ENCODE measurements around the gene MTX1. TPM values are rescaled to one million over a fixed set of nuclear protein-coding genes. Genes with fewer than 3 reads are reported as not detected.

Gene MTX1
- total and polyA plus RNA-seq, 9 of the 15 experiments (the other 6 are each of a cell fraction or from before 2014, with no cell fraction given), result 29.1 to 98.4 (median 66.9) TPM

DNA sequence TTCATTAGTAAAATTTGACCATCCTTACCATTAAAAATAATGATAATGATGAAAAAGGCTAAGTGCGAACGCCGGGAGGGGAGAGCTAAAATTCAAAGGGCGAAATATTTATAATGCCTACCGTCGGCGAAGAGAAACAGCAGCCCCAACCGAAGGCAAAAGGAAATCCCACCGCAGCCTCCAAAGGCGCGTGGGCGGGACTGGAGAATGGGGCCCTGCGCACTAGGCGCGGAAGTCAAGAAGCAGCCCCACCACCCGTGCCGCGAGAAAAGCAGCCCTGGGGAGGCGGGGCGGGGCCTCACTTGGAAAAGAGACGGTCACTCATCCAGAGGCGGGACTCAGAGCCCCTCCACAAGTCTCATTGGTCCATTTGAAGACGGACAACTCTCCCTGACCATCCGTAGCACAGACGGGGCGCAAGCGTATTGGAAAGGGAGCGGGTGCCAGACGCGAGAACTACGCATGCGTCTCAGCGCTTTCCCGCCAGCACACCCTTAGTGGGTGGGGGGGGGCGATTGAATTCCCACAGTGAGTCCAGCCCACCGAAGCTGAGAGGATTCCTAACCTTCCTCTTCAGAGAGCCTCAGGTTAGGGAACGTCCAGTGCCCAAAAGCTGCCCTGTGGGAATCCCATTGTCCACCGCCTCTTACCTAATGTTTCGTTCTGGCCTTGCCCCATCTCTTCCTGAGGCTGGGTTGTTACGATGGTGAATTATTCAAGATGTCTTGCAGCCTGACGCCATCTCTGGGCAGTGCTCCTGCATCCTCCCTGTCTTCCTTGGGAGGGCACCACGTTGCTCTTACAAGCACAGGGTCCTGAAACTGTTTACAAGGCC, 19.0 kb downstream of the MTX1 start (continued):
- TF ChIP-seq ZNF140 (CRISPR knock-in tag; IDR thresholded peaks at IDR 0.05) (no peak), MTF1 (CRISPR knock-in tag; IDR thresholded peaks at IDR 0.05; ENCODE audit: borderline replicate concordance) (no peak), SNIP1 (IDR thresholded peaks at IDR 0.05; ENCODE audit: low read depth) (no peak), ESRRA (IDR thresholded peaks at IDR 0.05; ENCODE audit: borderline replicate concordance, low read depth) (no peak), ZNF133 (CRISPR knock-in tag; IDR thresholded peaks at IDR 0.05) (no peak)
- TF ChIP-seq, protein P1, sequence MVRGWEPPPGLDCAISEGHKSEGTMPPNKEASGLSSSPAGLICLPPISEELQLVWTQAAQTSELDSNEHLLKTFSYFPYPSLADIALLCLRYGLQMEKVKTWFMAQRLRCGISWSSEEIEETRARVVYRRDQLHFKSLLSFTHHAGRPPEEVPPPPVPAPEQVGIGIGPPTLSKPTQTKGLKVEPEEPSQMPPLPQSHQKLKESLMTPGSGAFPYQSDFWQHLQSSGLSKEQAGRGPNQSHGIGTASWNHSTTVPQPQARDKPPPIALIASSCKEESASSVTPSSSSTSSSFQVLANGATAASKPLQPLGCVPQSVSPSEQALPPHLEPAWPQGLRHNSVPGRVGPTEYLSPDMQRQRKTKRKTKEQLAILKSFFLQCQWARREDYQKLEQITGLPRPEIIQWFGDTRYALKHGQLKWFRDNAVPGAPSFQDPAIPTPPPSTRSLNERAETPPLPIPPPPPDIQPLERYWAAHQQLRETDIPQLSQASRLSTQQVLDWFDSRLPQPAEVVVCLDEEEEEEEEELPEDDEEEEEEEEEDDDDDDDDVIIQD (CRISPR knock-in tag; IDR thresholded peaks at IDR 0.05), result no peak
- TF ChIP-seq, protein P2, sequence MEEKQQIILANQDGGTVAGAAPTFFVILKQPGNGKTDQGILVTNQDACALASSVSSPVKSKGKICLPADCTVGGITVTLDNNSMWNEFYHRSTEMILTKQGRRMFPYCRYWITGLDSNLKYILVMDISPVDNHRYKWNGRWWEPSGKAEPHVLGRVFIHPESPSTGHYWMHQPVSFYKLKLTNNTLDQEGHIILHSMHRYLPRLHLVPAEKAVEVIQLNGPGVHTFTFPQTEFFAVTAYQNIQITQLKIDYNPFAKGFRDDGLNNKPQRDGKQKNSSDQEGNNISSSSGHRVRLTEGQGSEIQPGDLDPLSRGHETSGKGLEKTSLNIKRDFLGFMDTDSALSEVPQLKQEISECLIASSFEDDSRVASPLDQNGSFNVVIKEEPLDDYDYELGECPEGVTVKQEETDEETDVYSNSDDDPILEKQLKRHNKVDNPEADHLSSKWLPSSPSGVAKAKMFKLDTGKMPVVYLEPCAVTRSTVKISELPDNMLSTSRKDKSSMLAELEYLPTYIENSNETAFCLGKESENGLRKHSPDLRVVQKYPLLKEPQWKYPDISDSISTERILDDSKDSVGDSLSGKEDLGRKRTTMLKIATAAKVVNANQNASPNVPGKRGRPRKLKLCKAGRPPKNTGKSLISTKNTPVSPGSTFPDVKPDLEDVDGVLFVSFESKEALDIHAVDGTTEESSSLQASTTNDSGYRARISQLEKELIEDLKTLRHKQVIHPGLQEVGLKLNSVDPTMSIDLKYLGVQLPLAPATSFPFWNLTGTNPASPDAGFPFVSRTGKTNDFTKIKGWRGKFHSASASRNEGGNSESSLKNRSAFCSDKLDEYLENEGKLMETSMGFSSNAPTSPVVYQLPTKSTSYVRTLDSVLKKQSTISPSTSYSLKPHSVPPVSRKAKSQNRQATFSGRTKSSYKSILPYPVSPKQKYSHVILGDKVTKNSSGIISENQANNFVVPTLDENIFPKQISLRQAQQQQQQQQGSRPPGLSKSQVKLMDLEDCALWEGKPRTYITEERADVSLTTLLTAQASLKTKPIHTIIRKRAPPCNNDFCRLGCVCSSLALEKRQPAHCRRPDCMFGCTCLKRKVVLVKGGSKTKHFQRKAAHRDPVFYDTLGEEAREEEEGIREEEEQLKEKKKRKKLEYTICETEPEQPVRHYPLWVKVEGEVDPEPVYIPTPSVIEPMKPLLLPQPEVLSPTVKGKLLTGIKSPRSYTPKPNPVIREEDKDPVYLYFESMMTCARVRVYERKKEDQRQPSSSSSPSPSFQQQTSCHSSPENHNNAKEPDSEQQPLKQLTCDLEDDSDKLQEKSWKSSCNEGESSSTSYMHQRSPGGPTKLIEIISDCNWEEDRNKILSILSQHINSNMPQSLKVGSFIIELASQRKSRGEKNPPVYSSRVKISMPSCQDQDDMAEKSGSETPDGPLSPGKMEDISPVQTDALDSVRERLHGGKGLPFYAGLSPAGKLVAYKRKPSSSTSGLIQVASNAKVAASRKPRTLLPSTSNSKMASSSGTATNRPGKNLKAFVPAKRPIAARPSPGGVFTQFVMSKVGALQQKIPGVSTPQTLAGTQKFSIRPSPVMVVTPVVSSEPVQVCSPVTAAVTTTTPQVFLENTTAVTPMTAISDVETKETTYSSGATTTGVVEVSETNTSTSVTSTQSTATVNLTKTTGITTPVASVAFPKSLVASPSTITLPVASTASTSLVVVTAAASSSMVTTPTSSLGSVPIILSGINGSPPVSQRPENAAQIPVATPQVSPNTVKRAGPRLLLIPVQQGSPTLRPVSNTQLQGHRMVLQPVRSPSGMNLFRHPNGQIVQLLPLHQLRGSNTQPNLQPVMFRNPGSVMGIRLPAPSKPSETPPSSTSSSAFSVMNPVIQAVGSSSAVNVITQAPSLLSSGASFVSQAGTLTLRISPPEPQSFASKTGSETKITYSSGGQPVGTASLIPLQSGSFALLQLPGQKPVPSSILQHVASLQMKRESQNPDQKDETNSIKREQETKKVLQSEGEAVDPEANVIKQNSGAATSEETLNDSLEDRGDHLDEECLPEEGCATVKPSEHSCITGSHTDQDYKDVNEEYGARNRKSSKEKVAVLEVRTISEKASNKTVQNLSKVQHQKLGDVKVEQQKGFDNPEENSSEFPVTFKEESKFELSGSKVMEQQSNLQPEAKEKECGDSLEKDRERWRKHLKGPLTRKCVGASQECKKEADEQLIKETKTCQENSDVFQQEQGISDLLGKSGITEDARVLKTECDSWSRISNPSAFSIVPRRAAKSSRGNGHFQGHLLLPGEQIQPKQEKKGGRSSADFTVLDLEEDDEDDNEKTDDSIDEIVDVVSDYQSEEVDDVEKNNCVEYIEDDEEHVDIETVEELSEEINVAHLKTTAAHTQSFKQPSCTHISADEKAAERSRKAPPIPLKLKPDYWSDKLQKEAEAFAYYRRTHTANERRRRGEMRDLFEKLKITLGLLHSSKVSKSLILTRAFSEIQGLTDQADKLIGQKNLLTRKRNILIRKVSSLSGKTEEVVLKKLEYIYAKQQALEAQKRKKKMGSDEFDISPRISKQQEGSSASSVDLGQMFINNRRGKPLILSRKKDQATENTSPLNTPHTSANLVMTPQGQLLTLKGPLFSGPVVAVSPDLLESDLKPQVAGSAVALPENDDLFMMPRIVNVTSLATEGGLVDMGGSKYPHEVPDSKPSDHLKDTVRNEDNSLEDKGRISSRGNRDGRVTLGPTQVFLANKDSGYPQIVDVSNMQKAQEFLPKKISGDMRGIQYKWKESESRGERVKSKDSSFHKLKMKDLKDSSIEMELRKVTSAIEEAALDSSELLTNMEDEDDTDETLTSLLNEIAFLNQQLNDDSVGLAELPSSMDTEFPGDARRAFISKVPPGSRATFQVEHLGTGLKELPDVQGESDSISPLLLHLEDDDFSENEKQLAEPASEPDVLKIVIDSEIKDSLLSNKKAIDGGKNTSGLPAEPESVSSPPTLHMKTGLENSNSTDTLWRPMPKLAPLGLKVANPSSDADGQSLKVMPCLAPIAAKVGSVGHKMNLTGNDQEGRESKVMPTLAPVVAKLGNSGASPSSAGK (IDR thresholded peaks at IDR 0.05), result peak; percentile 37

All from K562 (cell line).